ENCODE measurements around the gene OVOL3. TPM values are rescaled to one million over a fixed set of nuclear protein-coding genes. Genes with fewer than 3 reads are reported as not detected.

The OVOL3 gene
- polyA plus RNA-seq, 1 donor = not detected

Other genes with a start within 250 kb of the OVOL3 start
- 6.2 TPM for gene APLP1, start 242.6 kb upstream of the OVOL3 start, polyA plus RNA-seq (ENCODE audit: insufficient read length)
- gene NFKBID, start 210.6 kb upstream of the OVOL3 start, polyA plus RNA-seq (ENCODE audit: insufficient read length) = 2.1 TPM
- 8.3 TPM for gene HCST, start 208.6 kb upstream of the OVOL3 start, polyA plus RNA-seq (ENCODE audit: insufficient read length)
- 25.8 TPM for gene TYROBP, start 202.8 kb upstream of the OVOL3 start, polyA plus RNA-seq (ENCODE audit: insufficient read length)
- gene LRFN3, start 174.8 kb upstream of the OVOL3 start, polyA plus RNA-seq (ENCODE audit: insufficient read length) = 8.6 TPM
- 15.9 TPM for gene SDHAF1, start 116.0 kb upstream of the OVOL3 start, polyA plus RNA-seq (ENCODE audit: insufficient read length)
- gene SYNE4, start 102.3 kb upstream of the OVOL3 start, polyA plus RNA-seq (ENCODE audit: insufficient read length) = 0.27 TPM
- gene ALKBH6, start 96.9 kb upstream of the OVOL3 start, polyA plus RNA-seq (ENCODE audit: insufficient read length) = 10.9 TPM
- 19.3 TPM for gene CLIP3, start 78.3 kb upstream of the OVOL3 start, polyA plus RNA-seq (ENCODE audit: insufficient read length)
- 11.2 TPM for gene THAP8, start 56.9 kb upstream of the OVOL3 start, polyA plus RNA-seq (ENCODE audit: insufficient read length)
- 3.1 TPM for gene WDR62, start 56.2 kb upstream of the OVOL3 start, polyA plus RNA-seq (ENCODE audit: insufficient read length)
- 55.2 TPM for gene POLR2I, start 3.7 kb downstream of the OVOL3 start, polyA plus RNA-seq (ENCODE audit: insufficient read length)
- 93.2 TPM for gene TBCB, start 4.3 kb downstream of the OVOL3 start, polyA plus RNA-seq (ENCODE audit: insufficient read length)
- gene CAPNS1, start 28.9 kb downstream of the OVOL3 start, polyA plus RNA-seq (ENCODE audit: insufficient read length) = 542 TPM
- 221 TPM for gene COX7A1, start 41.3 kb downstream of the OVOL3 start, polyA plus RNA-seq (ENCODE audit: insufficient read length)
- gene ZNF565, start 103.5 kb downstream of the OVOL3 start, polyA plus RNA-seq (ENCODE audit: insufficient read length) = 6.7 TPM
- 58.6 TPM for gene ZNF146, start 104.0 kb downstream of the OVOL3 start, polyA plus RNA-seq (ENCODE audit: insufficient read length)